HuH-7 (cell line): Measurements from ENCODE around the gene REEP3.
"Not testable (repeated sequence)": the region's sequence is repeated elsewhere in the genome, so short reads cannot be mapped to it uniquely, and the experiment has no call there.

Experiments
- DNase-seq: peaks from one replicate; pipeline ENCODE4 v3.0.0; 2011; ENCODE audit warnings: low spot score

The REEP3 gene

GRCh38 chr10:63549810-63550209, 28.6 kb downstream of the REEP3 start:
- DNase-seq: no peak

- DNase-seq: no peak
These were observed 31.8 kb downstream of the REEP3 start for GRCh38 chr10:63553031-63553430.

DNA sequence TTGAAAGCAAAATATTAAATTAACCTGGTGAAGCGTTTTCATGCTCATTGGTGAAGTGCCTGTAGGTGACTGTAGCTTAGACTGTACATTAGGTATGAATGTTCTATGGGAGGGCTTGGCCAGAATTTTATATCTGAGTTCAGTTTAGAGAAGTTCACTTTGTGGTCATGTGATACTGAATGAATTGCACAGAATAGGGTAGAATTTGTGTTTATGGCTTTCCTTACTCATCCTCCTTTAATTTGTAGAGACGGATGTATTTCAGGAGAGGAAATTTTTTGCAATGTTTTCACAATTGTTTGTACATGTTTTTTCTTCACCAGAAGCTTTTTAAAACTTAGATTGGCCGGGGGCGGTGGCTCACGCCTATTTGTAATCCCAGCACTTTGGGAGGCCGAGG, 32.3 kb downstream of the REEP3 start:
- no peak for DNase-seq

DNA sequence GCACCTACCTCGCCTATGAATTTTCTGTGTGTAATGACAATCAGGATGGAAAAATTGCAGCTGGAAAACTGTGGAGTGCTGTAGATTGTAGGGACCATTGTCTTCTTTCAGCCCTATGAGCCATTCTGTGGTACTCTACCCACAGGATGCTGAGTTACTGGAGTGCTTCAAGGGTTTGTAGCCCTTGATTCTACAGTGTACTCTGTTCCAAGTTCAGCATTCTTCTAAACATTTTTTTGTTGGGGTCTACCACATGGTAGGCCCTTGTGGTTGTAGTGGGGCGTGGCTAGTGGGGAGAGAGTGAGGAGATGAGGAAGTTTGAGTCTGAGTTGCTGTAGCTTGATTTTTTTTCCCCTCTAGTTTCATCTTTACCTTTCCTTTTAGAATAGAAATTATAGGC, 33.5 kb downstream of the REEP3 start:
- DNase-seq: no peak

- no peak for DNase-seq
These were observed 34.1 kb downstream of the REEP3 start for GRCh38 chr10:63555330-63555729.

DNA sequence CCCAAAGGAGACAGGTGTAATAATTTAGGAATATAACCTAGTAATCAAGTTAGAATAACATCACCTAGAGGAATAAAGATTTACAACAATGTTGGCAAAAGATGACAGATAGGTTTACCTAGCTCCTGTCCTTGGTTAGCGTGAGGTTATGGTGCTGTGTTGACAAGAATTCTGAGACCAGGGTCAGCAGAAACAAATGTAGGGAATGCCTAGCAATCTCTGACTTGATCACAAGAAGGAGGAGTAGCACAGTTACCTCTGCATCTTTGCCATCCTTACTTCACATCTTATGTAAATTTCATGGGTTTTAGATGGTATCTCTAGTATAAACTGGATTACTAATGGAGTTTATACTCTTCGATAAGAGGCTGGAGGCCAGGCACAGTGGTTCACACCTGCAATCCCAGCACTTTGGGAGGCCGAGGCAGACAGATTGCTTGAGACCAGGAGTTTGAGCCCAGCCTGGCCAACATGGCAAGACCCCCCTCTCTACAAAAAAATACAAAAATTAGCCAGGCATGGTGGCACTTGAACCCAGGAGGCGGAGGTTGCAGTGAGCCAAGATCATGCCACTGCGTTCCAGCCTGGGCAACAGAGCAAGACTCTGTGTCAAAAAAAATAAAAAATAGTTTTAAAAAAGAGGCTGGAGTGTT, 37.1 kb downstream of the REEP3 start:
- no peak for DNase-seq

DNA sequence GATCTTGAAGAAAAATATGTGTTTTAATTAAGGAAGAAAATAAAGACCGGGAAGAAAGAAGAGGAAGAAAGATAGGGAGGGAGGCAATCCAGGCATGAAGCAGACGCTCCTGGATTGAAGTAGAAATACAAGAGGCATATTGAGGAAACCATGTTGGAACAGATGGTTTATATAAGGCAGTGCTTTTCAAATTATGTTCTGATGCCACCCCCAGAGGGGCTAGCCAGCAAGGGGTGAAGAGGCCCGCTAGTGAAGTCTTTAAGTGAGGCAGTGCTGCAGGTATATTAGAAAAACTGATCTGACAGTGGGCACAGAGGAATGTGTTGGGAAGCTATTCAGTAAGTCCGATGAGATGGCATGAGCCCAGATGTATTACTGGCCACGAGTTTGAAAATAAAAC, 40.1 kb downstream of the REEP3 start:
- DNase-seq: no peak

DNA sequence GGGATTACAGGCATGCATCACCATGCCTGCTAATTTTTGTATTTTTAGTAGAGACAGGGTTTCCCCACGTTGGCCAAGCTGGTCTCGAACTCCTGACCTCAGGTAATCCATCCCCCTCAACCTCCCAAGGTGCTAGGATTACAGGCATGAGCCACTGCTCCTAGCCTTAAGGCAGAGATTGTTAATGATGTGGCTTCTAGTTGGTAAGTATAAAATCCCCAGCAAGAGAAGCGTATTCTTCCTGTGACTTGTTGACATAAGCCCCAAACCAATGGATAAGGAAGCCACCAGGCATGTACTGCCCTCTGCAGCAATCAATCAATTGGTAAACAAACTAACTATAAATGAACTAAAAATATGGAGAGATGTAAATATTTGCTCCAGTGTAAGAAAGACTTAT, 41.2 kb downstream of the REEP3 start:
- DNase-seq: peak; percentile 22

GRCh38 chr10:63562857-63563256, 41.7 kb downstream of the REEP3 start:
- DNase-seq: no peak

- DNase-seq: no peak
These were observed 42.4 kb downstream of the REEP3 start for GRCh38 chr10:63563623-63564022.

GRCh38 chr10:63564731-63565130, 43.5 kb downstream of the REEP3 start:
- DNase-seq: not testable (repeated sequence)

GRCh38 chr10:63573068-63573697, 52.0 kb downstream of the REEP3 start:
- no peak for DNase-seq

DNA sequence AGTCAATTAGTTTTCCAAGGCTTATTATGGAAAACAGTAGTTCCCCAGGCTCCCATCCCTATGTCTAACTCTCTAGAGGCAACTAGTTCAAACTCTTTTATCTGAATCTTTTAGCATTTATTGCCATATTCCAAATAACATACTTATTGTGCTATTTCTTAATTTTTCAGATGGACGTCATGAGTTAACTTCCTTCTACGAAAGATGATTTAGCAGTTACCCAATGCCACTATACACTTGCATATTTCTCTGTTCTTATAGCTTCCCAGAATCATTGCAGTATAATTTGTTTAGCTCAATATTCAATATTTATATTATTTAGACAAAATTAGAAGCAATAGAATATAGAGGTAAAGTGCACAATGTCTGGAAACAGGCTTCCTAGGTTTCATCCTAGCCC, 52.8 kb downstream of the REEP3 start:
- DNase-seq: no peak

- DNase-seq: no peak
These were observed 55.3 kb downstream of the REEP3 start for GRCh38 chr10:63576501-63576900.

GRCh38 chr10:63578501-63578900, 57.3 kb downstream of the REEP3 start:
- no peak for DNase-seq

DNA sequence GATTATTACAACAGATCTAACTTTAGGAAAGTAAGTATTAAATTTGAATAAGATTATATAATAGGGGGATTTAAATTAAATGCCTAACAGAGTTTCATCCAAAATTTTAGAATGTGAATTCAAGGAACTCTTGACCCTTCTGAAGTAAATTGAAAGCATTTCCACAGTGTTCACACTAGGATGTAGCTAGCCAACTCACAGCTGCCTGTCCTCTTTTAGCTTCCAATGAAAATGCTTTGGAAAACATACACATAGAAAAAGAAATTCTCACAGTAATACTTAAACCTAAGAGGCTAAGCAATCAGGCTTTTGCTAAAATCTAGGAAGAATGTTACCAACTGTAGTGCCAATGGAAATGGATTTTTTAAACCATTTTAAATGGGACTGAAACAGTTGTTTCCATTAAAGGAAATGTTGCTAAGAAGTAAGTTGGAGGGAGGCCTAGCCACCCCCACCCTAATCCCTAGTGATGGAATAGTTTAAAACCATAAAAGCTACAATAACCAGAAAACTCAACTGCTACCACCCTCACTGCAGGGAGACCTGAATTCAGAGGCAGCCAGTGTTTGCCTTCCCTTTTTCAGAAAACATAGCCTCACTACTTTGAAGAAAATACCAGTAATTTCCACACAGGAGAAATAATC, 58.3 kb downstream of the REEP3 start:
- DNase-seq: no peak

GRCh38 chr10:63582690-63583089, 61.5 kb downstream of the REEP3 start:
- no peak for DNase-seq

- no peak for DNase-seq
These were observed 62.2 kb downstream of the REEP3 start for GRCh38 chr10:63583397-63583796.

DNA sequence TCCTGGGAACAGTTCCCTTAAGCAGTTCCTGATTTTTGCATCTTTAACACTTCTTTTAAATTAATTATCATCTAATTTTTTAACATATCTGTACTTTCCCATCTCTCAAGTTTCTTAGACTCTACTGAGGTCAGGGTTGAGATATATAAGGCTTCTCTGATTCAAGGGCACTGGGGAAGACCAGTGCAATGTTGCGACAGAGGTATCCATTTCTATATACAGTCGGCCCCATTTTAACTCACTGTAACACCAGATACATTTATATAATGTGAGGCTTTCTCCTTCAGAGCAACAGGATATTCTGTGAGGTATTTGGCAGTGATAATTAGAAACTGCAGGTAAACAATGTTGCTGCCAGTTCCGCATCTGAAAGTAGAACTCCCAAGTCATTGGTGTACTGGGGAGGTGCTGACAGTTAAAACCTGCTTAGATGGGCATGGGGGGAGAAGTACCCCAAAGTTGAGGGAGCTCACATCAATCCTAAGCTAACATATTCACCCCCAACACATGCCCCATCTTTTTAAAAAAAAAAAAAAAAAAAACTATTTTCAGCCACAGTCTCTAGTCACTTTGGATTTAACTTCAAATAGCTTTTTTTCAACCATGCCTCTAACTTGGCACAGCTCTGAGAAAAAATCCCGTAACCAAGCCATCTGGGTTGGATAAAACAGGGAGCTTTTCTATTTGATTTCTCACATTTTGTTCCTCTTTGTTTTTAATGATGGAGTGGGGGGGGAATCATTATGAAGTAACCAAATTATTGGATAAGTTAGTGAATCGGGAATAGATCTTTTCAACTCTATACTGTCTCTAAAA, 62.9 kb downstream of the REEP3 start:
- DNase-seq: no peak

DNA sequence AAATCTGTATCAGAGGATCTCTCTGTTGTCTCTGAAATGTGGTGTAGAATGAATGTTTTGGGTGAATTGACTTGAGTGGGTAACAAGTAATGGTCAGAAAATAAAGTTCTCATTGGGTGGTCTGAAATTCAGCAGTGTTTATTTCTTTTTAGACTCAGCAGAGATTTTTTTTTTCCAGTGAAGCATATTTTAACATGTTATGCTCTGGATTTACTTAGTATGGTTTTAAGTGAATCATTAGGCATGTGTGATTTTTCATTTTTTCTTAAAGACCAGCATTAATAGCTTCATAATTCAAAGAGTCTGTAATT, 63.5 kb downstream of the REEP3 start:
- DNase-seq: no peak

DNA sequence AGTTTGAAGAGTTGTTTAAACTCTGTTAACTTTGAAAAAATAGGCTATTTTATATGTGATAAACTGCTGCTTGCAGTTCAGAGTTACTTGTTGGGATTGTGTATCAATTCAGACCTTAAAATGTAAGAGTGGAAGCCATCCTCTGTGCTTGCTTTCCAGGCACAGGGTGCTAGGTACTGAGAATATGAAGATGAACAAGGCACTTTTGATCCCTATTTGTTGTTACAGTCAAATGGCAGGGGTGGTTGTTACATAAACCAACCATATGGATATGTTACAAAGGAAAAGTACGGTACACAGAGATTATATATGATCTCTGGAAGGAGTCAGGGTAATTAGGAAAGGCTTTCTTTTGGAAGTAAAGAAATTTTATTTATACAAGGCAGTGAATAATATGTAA, 63.8 kb downstream of the REEP3 start:
- DNase-seq: no peak

DNA sequence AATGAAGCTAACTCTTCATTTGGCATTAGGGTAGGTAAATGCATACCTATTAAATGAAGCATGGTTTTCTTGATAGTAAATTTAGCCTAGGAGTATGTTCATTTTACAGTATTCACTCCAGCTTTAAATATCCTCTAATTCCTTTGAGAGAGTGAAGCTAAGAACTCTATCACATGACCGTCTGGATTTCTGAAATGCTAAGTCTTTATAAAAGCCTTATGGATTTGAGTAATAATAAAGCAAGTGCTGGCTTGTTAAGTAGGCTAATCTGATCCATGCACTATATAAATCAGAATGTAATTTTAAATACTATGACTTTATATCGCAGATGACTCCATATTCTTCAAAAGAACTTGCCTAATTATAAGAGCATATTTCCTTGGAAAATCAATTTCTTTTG, 64.8 kb downstream of the REEP3 start:
- no peak for DNase-seq

DNA sequence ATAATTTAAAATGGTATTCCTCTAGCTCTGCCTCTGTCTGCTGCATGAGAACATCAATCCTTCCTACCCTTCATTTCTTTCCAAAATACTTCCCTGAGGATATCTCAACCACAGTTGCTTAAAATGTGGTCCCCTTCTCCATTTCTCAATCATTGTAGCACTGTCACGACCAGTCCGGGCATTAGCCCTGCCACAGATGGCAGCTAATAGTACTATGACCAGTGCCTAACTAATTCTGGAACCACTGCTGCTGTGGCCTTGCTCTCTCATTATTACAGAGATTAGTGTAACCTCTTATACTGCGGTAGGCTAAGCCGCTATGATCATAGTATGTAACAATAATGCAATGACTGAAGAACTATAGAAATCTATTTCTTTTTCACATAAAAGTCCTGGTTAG, 66.0 kb downstream of the REEP3 start:
- DNase-seq: no peak
